HepG2 (cell line): ENCODE results near the gene POU2AF3. TPM values are rescaled to one million over a fixed set of nuclear protein-coding genes. Genes with fewer than 3 reads are reported as not detected.

ENCODE experiments used
- ATAC-seq: fragments of 200-7000 bp; cut with Tn5 transposase; 3 replicates; pipeline ENCODE4 v1.9.1; 2020; ENCODE audit warnings: mild to moderate bottlenecking, moderate library complexity
- BruUV-seq: library from RNA; stranded (reverse); fragments of 400-500 nt; replicated peaks from 2 replicates; lab custom pipeline; 2021; lab: Mats Ljungman, UMichigan
- CTCF ChIA-PET: fragments of 300-600 bp; formaldehyde crosslinking; extraction: SDS; loops from one replicate; lab custom pipeline; 2021; ENCODE audit warnings: low total read pairs, inconsistent platforms, low intra/inter-chr PET ratio; lab: Yijun Ruan, JAX
- POLR2A ChIA-PET: fragments of 350-600 bp; sonication (Branson Sonifier 250); formaldehyde crosslinking; loops from one replicate; lab custom pipeline; 2020; ENCODE audit warnings: antibody characterized with exemption, inconsistent platforms; lab: Yijun Ruan, JAX
- DNase-seq: peaks from one replicate; pipeline ENCODE4 v3.0.0-alpha.2; 2015; ENCODE audit warnings: low spot score
- FAIRE-seq: peaks from 3 replicates; lab custom pipeline; 2011; peaks lifted over from hg19 to GRCh38; lab: Jason Lieb, UNC
- H2AFZ ChIP-seq: one replicate; pipeline ENCODE4 v1.6.1; 2011; ENCODE audit warnings: low read length, inconsistent platforms
- H3K27ac ChIP-seq: fragments of 300-600 bp; 3 replicates; pipeline ENCODE4 v1.8.0; 2011; ENCODE audit warnings: mixed run types, mild to moderate bottlenecking, mixed read lengths, low read length, inconsistent platforms; ENCODE audit not compliant: insufficient read depth; ENCODE audit errors: extremely low read length
- H3K27me3 ChIP-seq, 2 experiments: fragments of 200-600 bp in 1 of 2; 2 replicates in 1 of 2; 3 replicates in 1 of 2; pipeline versions ENCODE4 v1.6.0 to v1.8.0; 2011; ENCODE audit warnings: low read length in 2 of 2, mild to moderate bottlenecking in 2 of 2, moderate library complexity in 2 of 2, inconsistent platforms in 1 of 2; ENCODE audit not compliant: insufficient read depth in 2 of 2, control insufficient read depth in 1 of 2
- H3K36me3 ChIP-seq, 2 experiments: fragments of 200-600 bp in 1 of 2; replicated peaks in 1 of 2; 2 replicates in 1 of 2; 3 replicates in 1 of 2; pipeline versions ENCODE4 v1.5.1 to v1.8.0; 2011; ENCODE audit warnings: low read length in 2 of 2, inconsistent platforms in 1 of 2; ENCODE audit not compliant: insufficient read depth in 2 of 2, control insufficient read depth in 1 of 2
- H3K4me1 ChIP-seq: 2 replicates; pipeline ENCODE4 v1.5.1; 2012; ENCODE audit warnings: low read length, inconsistent platforms; ENCODE audit not compliant: insufficient read depth
- H3K4me2 ChIP-seq: 2 replicates; pipeline ENCODE4 v1.6.0; 2011; ENCODE audit warnings: low read depth, low read length, inconsistent platforms
- H3K4me3 ChIP-seq, 3 experiments: fragments of 200-600 bp in 1 of 3; sonication (generic), shearing (Covaris generic) in 1 of 3; replicated peaks in 1 of 3; 2 replicates each; pipeline ENCODE4 v1.5.1; 2011 to 2016; ENCODE audit warnings: low read length in 3 of 3, inconsistent platforms in 2 of 3, low read depth in 2 of 3, mild to moderate bottlenecking in 2 of 3, control low read depth in 1 of 3, mixed read lengths in 1 of 3; ENCODE audit not compliant: insufficient read depth in 1 of 3
- H3K79me2 ChIP-seq: one replicate; pipeline ENCODE4 v1.6.1; 2011; ENCODE audit warnings: low read length, inconsistent platforms; ENCODE audit not compliant: insufficient read depth
- H3K9ac ChIP-seq: 2 replicates; pipeline ENCODE4 v1.6.0; 2011; ENCODE audit warnings: mild to moderate bottlenecking, low read depth, low read length, inconsistent platforms; ENCODE audit not compliant: insufficient read depth
- H3K9me3 ChIP-seq: 2 replicates; pipeline ENCODE4 v1.5.1; 2012; ENCODE audit warnings: mild to moderate bottlenecking, low read length
- H4K20me1 ChIP-seq: 2 replicates; pipeline ENCODE4 v1.6.0; 2011; ENCODE audit warnings: inconsistent platforms, mild to moderate bottlenecking, low read length, moderate library complexity; ENCODE audit not compliant: insufficient read depth
- IRF2 ChIP-seq: IDR thresholded peaks from 2 replicates; pipeline ENCODE4 v1.6.1; 2018; ENCODE audit warnings: missing genetic modification reagents, missing compliant biosample characterization
- IRX3 ChIP-seq: sonication (generic); formaldehyde crosslinking; IDR thresholded peaks from 2 replicates; pipeline ENCODE4 v1.8.1; 2023; ENCODE audit warnings: mild to moderate bottlenecking, low read depth, missing genetic modification reagents, borderline replicate concordance
- NCOA2 ChIP-seq: sonication (generic); formaldehyde crosslinking; IDR thresholded peaks from 2 replicates; pipeline ENCODE4 v1.8.0; 2022; ENCODE audit warnings: inconsistent platforms
- ZBTB38 ChIP-seq: sonication (generic); formaldehyde crosslinking; IDR thresholded peaks from 2 replicates; pipeline ENCODE4 v1.5.1; 2020; ENCODE audit warnings: mild to moderate bottlenecking, missing genetic modification reagents
- ZNF749 ChIP-seq: sonication (generic); formaldehyde crosslinking; IDR thresholded peaks from 2 replicates; pipeline ENCODE4 v1.8.0; 2022; ENCODE audit warnings: mild to moderate bottlenecking, missing genetic modification reagents, moderate library complexity, borderline replicate concordance
- WGBS: methylation state at CpG from one replicate; pipeline ENCODE4 v1.1.6; 2017; ENCODE audit warnings: low lambda C conversion rate; 5-methylcytosine and 5-hydroxymethylcytosine counted together
- in situ Hi-C: cut with HindIII; loops from 2 replicates; pipeline ENCODE4 v1.10.0; 2017; ENCODE audit warnings: low pct_unique_long_range_greater_than_20kb; ENCODE audit not compliant: extremely low pct_ligation_motif_present
- intact Hi-C: fragments of 100-400 bp; cut with micrococcal nuclease; formaldehyde crosslinking; loops from one replicate; pipeline ENCODE4 v1.10.0; 2022; ENCODE audit not compliant: unreplicated experiment
- polyA plus RNA-seq, 8 experiments: library from polyadenylated mRNA; depleted of rRNA in 3 of 8; stranded (reverse) in 7 of 8; unstranded in 1 of 8; fragments of >200 nt; fragmentation: Illumina TruSeq in 4 of 8; extraction: Trizol in 4 of 8; gene quantifications; 2 replicates each; pipeline versions ENCODE4 v1.2.1 to v1.2.3, GENCODE V29; 2011 to 2016; ENCODE audit warnings: low read depth in 4 of 8, missing spikeins in 1 of 8, mixed read lengths in 1 of 8; ENCODE audit not compliant: insufficient read depth in 1 of 8
- total RNA-seq, 5 experiments: library from RNA; depleted of rRNA; stranded (reverse); fragments of >200 nt; fragmentation: Illumina TruSeq; extraction: Trizol; gene quantifications; 2 replicates each; pipeline ENCODE4 v1.2.3, GENCODE V29; 2016; ENCODE audit warnings: low read depth in 1 of 5
- TF ChIP-seq, protein P1 (sequence below): sonication (generic); formaldehyde crosslinking; IDR thresholded peaks from 2 replicates; pipeline ENCODE4 v1.4.0; 2020; ENCODE audit warnings: missing genetic modification reagents
- TF ChIP-seq, protein P2 (sequence below): sonication (generic); formaldehyde crosslinking; IDR thresholded peaks from 2 replicates; pipeline ENCODE4 v1.5.1; 2020; ENCODE audit warnings: mild to moderate bottlenecking, missing genetic modification reagents, moderate library complexity

Gene POU2AF3
- total and polyA plus RNA-seq, 2 of the 13 experiments (the other 11 are each of a cell fraction or from before 2014, with no cell fraction given): 7.8 to 71.2 TPM

DNA sequence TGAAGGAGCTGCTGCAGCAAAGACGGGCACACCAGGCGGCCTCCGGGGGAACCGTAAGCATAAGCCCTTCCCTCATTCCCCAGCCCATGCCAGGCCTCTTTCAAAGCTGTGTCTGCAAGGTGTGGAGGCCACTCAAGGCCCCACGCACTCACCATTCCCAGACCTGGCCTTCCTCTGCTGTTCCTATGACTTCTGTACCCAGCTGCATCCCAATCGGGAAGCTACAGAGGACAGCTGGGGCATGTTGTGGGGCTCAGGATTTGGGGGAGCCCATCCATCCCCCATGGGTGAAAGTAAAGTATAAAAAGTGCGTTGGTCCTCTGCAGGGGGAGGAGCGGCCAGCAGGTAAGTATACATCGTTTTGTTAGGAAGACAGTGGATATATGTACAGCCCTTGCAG, 2.2 kb downstream of the POU2AF3 start:
- Histone ChIP-seq H3K4me2 (peak overlapping the region; percentile 79), H3K4me3 (peak overlapping the region; percentile 26 to 78 (median 62); a peak in 5 of 6 replicates), H3K9ac (peak overlapping the region; percentile 93), H4K20me1 (no peaks in the 10 kb centered on the region), H3K79me2 (peaks cover 16% of the 10 kb centered on the region), H3K36me3 (no peaks in the 10 kb centered on the region), H3K9me3 (no peaks in the 10 kb centered on the region), H3K27ac (peak overlapping the region; percentile 81), H3K27me3 (no peaks in the 10 kb centered on the region), H2AFZ (no peak overlapping the region), H3K4me1 (peaks cover 67% of the 10 kb centered on the region)
- intact Hi-C loops (no loop called here), in situ Hi-C loops (no loop called here)
- no TSS peak for BruUV-seq
- ATAC-seq (no peak), DNase-seq (no peak), FAIRE-seq (no peak)
- 90% methylated on average over 9 of the region's 9 CpGs for WGBS
- ChIA-PET POLR2A (interaction anchor here (2.0 to 6.9 kb wide), 2 partner anchors 20 to 35 kb away, joined by 7 to 102 read pairs; no protein-coding TSS in a partner anchor), CTCF (interaction anchor here (5.7 kb wide), 1 partner anchor 123 kb away, joined by 51 read pairs; no protein-coding TSS in a partner anchor)
- TF ChIP-seq IRF2 (CRISPR knock-in tag) (0 out of 2 replicates have a peak, but pooled peaks have one; percentile 26), IRX3 (no peak), ZNF749 (CRISPR knock-in tag) (0 out of 2 replicates have a peak, but pooled peaks have one; percentile 5), NCOA2 (CRISPR knock-in tag) (no peak), ZBTB38 (CRISPR knock-in tag) (peak; percentile 90)
- TF ChIP-seq, protein P1, sequence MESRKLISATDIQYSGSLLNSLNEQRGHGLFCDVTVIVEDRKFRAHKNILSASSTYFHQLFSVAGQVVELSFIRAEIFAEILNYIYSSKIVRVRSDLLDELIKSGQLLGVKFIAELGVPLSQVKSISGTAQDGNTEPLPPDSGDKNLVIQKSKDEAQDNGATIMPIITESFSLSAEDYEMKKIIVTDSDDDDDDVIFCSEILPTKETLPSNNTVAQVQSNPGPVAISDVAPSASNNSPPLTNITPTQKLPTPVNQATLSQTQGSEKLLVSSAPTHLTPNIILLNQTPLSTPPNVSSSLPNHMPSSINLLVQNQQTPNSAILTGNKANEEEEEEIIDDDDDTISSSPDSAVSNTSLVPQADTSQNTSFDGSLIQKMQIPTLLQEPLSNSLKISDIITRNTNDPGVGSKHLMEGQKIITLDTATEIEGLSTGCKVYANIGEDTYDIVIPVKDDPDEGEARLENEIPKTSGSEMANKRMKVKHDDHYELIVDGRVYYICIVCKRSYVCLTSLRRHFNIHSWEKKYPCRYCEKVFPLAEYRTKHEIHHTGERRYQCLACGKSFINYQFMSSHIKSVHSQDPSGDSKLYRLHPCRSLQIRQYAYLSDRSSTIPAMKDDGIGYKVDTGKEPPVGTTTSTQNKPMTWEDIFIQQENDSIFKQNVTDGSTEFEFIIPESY (CRISPR knock-in tag): peak; percentile 34; the same call in 1 of the 2 replicates
- TF ChIP-seq, protein P2, sequence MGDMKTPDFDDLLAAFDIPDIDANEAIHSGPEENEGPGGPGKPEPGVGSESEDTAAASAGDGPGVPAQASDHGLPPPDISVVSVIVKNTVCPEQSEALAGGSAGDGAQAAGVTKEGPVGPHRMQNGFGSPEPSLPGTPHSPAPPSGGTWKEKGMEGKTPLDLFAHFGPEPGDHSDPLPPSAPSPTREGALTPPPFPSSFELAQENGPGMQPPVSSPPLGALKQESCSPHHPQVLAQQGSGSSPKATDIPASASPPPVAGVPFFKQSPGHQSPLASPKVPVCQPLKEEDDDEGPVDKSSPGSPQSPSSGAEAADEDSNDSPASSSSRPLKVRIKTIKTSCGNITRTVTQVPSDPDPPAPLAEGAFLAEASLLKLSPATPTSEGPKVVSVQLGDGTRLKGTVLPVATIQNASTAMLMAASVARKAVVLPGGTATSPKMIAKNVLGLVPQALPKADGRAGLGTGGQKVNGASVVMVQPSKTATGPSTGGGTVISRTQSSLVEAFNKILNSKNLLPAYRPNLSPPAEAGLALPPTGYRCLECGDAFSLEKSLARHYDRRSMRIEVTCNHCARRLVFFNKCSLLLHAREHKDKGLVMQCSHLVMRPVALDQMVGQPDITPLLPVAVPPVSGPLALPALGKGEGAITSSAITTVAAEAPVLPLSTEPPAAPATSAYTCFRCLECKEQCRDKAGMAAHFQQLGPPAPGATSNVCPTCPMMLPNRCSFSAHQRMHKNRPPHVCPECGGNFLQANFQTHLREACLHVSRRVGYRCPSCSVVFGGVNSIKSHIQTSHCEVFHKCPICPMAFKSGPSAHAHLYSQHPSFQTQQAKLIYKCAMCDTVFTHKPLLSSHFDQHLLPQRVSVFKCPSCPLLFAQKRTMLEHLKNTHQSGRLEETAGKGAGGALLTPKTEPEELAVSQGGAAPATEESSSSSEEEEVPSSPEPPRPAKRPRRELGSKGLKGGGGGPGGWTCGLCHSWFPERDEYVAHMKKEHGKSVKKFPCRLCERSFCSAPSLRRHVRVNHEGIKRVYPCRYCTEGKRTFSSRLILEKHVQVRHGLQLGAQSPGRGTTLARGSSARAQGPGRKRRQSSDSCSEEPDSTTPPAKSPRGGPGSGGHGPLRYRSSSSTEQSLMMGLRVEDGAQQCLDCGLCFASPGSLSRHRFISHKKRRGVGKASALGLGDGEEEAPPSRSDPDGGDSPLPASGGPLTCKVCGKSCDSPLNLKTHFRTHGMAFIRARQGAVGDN: peak; percentile 13; the same call in 1 of the 2 replicates
